HCT116 (cell line): ENCODE results near the gene RPL7A.

ENCODE experiments used
- ATF3 ChIP-seq: IDR thresholded peaks from 2 replicates; pipeline ENCODE4 v1.6.1; 2012
- CTCF ChIP-seq, 3 experiments: fragments of 200-600 bp in 1 of 3; sonication (generic) in 1 of 3; IDR thresholded peaks in 2 of 3; conservative IDR thresholded peaks in 1 of 3; 2 replicates each; pipeline ENCODE4 v1.5.1; 2012 to 2017; ENCODE audit warnings: low read depth in 2 of 3, low read length in 2 of 3, antibody characterized with exemption in 1 of 3, borderline replicate concordance in 1 of 3, control low read depth in 1 of 3, mild to moderate bottlenecking in 1 of 3, mixed read lengths in 1 of 3, mixed run types in 1 of 3, moderate library complexity in 1 of 3; ENCODE audit not compliant: insufficient read depth in 1 of 3
- EGR1 ChIP-seq: IDR thresholded peaks from 2 replicates; pipeline ENCODE4 v1.6.1; 2012; ENCODE audit warnings: low read depth
- ELF1 ChIP-seq: IDR thresholded peaks from 2 replicates; pipeline ENCODE4 v1.6.1; 2012; ENCODE audit warnings: low read depth, borderline replicate concordance
- EZH2 ChIP-seq: fragments of 200-600 bp; sonication (generic); IDR thresholded peaks from 2 replicates; pipeline ENCODE4 v1.6.1; 2017; ENCODE audit warnings: antibody characterized with exemption, mixed run types
- MAX ChIP-seq: IDR thresholded peaks from 2 replicates; pipeline ENCODE4 v1.6.1; 2012
- POLR2A ChIP-seq: IDR thresholded peaks from 2 replicates; pipeline ENCODE4 v1.7.0; 2011; ENCODE audit warnings: borderline replicate concordance; ENCODE audit not compliant: insufficient read depth, insufficient read length; ENCODE audit errors: extremely low read depth
- POLR2AphosphoS5 ChIP-seq: IDR thresholded peaks from 2 replicates; pipeline ENCODE4 v1.6.1; 2011; ENCODE audit warnings: mild to moderate bottlenecking, low read depth, low read length, moderate library complexity
- RAD21 ChIP-seq: IDR thresholded peaks from 2 replicates; pipeline ENCODE4 v1.6.1; 2012; ENCODE audit warnings: low read depth, mild to moderate bottlenecking
- REST ChIP-seq: IDR thresholded peaks from 2 replicates; pipeline ENCODE4 v1.6.1; 2012; ENCODE audit warnings: low read depth
- SP1 ChIP-seq: IDR thresholded peaks from 2 replicates; pipeline ENCODE4 v1.6.1; 2012; ENCODE audit warnings: low read depth
- YY1 ChIP-seq: IDR thresholded peaks from 2 replicates; pipeline ENCODE4 v1.6.1; 2011; ENCODE audit warnings: low read length, low read depth, moderate library complexity, mild to moderate bottlenecking; ENCODE audit not compliant: insufficient replicate concordance; ENCODE audit errors: extremely low read depth
- ZBTB33 ChIP-seq: IDR thresholded peaks from 2 replicates; pipeline ENCODE4 v1.6.1; 2011; ENCODE audit warnings: mild to moderate bottlenecking, low read length, moderate library complexity; ENCODE audit not compliant: insufficient replicate concordance; ENCODE audit errors: extremely low read depth

GRCh38 chr9:133396952-133397351 is 48.9 kb downstream of the RPL7A start:
- TF ChIP-seq POLR2AphosphoS5 (no peak), ZBTB33 (no peak), EGR1 (no peak), CTCF (IDR thresholded peaks at IDR 0.05 in 2 of 3, conservative IDR thresholded peaks at IDR 0.05 in 1 of 3; ENCODE audit: borderline replicate concordance in 1 of 3, insufficient read depth in 1 of 3, low read depth in 2 of 3, low read length in 2 of 3) (peak; percentile 40 to 61 (median 48); a peak in 4 of 6 replicates), POLR2A (no peak), ELF1 (no peak), MAX (no peak), RAD21 (peak; percentile 44; the same call in 1 of the 2 replicates), SP1 (no peak), REST (no peak), ATF3 (no peak), EZH2 (no peak), YY1 (no peak)
